Gastroesophageal sphincter (tissue), 3 donors: ENCODE data around the gene MAMSTR.

Source experiments
- EP300 ChIP-seq: sonication (generic); formaldehyde crosslinking; IDR thresholded peaks from one replicate; pipeline ENCODE4 v1.6.1; 2017; ENCODE audit warnings: antibody characterized with exemption, mild to moderate bottlenecking
- POLR2A ChIP-seq, 2 donors: fragments of 450-650 bp; IDR thresholded peaks; one replicate each; pipeline ENCODE4 v1.6.1; 2017; ENCODE audit warnings: antibody characterized with exemption in 2 of 2, mild to moderate bottlenecking in 2 of 2, moderate library complexity in 1 of 2
- TF ChIP-seq, protein P1 (sequence below), 4 experiments: fragments of 200-600 bp in 2 of 4; fragments of 450-650 bp in 2 of 4; sonication (generic) in 1 of 4; IDR thresholded peaks; one replicate each; pipeline ENCODE4 v1.5.1; 2017 to 2019; ENCODE audit warnings: antibody characterized with exemption in 4 of 4, mild to moderate bottlenecking in 2 of 4, moderate library complexity in 2 of 4

DNA sequence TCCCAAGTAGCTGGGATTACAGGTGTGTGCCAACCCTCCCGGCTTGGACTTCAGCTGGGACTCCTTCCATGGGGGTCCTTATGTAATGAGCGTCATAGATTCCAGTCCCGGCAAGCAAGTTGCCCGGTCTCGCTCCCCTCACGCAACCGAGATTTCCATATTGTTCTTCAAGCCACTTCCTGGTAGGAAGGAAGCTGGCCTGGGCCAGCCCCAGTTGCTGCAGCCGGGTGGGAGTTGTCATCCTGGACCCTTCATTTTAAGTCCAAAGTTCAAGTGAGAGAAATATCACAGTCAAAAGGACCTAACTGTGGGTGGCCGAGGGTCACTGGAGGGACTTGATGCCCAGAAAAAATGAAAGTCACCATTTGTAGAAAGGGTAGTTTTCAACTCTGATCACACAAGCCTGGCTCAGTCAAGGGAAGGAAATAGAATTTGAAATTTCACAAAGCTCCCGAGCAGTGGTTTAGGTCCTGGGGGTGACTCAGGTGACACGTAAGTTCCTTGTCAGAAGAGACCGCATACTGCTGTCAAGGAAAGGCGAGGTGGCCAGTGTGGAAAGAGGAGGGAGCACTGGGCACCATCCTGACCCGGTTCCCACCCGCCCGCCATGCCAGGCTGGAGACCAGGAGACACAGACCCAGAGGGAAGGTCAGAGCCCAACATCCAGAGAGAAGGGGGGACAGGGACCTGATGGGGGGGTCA is 41.1 kb upstream of the MAMSTR start:
- no peak for TF ChIP-seq POLR2A (IDR thresholded peaks at IDR 0.05)
- TF ChIP-seq, protein P1, sequence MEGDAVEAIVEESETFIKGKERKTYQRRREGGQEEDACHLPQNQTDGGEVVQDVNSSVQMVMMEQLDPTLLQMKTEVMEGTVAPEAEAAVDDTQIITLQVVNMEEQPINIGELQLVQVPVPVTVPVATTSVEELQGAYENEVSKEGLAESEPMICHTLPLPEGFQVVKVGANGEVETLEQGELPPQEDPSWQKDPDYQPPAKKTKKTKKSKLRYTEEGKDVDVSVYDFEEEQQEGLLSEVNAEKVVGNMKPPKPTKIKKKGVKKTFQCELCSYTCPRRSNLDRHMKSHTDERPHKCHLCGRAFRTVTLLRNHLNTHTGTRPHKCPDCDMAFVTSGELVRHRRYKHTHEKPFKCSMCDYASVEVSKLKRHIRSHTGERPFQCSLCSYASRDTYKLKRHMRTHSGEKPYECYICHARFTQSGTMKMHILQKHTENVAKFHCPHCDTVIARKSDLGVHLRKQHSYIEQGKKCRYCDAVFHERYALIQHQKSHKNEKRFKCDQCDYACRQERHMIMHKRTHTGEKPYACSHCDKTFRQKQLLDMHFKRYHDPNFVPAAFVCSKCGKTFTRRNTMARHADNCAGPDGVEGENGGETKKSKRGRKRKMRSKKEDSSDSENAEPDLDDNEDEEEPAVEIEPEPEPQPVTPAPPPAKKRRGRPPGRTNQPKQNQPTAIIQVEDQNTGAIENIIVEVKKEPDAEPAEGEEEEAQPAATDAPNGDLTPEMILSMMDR (IDR thresholded peaks at IDR 0.05) = no peak
- TF ChIP-seq EP300 = no peak
